HG03442 (cell line): ENCODE measurements around the gene RBP4.

ENCODE experiments used
- ATAC-seq: cut with Tn5 transposase; IDR thresholded peaks from one replicate; pipeline ENCODE4 v1.9.1; 2021; ENCODE audit warnings: mild to moderate bottlenecking, moderate library complexity; ENCODE audit not compliant: unreplicated experiment

The RBP4 gene

DNA sequence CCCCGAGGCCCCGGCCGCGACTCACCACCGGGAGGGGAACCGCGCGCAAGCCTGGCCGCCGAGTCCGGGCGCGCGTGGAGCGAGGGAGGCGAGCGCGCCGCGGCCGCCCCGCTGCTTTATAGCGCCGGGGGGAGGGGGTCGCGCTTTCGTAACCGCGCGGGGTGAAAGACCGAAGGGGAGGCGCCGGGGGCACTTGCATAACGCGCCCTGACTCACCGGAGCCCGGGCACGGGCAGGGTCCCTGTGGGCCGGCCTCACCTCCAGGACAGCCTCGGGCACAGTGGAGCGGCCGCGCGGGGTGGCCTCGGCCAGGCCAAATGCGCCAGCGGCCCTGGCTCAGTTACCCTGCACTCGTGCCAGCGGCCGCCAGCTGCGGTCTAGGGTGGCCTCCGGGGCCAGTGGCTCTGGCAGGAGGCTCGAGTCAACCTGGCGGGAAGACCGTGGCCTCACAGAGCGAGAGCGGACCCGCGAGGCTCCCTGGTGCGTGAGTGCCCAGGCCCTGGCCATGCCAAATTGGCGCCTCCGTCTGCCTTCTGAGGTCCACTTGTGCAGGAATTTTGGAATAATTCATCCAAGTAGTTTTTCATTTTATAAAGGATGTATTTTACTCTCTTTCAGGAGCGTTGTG, at the start of gene RBP4:
TSS of gene RBP4 (minus strand) at position 90 of the 628 bp plus-strand sequence. CDS start 207 bp downstream, outside the sequence.
- ATAC-seq: no peak

DNA sequence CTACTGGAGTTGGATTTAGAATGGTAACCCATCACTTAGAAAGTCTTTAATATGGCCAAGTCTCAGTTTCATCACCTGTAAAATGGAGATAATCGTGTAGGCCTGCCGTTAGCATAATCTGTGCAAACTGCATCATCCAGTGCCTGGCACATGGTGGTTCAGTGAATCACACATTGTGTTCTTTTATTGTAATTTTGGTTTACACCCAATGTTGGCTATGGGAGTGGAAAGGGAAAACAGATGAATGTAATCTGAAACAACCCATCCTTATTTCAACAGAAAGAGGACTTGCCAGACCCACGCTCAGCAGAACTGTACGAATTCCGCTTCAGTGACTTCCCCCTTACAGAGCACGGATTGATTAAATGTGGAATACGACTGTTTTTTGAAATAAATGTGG, 38.8 kb upstream of the RBP4 start:
- ATAC-seq: no peak

DNA sequence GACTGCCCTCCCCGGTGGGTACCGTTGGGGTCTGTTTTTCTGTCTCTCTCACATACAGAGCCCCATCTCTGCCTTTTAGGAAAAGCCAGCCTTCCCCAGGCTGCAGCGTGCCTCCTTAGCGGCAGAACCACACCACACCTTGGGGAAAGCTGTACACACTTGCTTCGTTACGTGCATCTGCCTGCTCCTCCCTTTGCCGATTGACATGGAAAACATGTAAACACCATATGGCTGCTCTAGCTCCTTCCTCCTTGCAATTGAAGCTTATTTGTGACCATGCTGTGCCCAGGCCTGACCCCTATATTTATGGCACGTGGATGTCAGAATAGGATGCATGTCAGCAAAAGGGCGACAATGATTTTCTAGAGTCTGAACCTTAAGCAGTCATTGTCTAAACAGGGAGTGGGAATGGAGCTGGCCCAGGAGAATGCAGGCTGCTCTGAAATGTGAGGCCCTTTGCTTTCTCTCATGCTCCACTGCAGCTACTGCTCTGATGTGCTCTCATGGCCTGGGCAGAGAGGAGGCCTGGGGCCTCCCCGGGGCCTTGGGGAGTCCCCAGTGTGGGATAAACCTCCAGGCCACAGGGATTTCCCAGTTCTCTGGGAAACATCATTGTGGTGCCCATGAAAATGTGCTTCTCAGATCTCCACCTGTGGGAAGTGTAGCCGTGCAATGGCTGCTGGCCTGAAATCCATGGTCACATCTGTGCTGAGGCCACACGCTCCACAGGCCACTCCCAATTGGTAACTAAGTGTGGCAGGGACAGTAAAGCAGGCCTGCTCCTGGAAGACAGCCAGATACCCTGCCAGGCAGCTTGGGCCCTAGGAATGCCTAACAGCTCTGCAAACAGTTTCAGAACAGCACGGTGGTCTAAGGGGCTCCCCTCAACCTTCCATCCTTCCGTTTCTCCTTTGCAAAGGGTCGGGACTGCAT, 29.9 kb upstream of the RBP4 start:
- ATAC-seq: no peak

DNA sequence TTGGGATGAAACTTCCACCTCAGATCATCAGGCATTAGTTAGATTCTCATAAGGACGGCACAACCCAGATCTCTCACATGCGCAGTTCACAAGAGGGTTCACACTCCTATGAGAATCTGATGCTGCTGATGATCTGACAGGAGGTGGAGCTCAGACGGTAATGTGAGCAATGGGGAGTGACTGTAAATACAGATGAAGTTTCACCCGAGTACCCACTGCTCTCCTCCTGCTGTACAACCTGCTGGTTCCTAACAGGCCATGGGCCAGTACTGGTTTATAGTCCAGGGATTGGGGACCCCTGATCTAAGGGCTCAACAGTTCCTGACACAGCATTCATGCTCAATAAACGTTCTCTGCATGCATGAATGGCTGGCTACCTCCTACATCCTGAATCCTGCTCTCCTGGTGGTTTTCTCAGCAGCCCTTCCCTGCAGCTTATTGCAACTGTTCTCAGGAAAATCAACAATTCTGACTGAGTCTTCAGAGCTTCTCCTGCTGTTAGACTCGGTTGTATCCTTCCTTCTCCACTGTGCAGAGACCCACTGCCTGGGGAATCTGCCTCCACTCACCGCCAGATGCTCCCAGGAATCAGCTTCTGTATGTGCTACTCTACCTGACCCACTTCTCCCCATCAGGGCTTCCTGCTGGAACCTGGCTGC, 28.7 kb upstream of the RBP4 start:
- ATAC-seq: no peak

DNA sequence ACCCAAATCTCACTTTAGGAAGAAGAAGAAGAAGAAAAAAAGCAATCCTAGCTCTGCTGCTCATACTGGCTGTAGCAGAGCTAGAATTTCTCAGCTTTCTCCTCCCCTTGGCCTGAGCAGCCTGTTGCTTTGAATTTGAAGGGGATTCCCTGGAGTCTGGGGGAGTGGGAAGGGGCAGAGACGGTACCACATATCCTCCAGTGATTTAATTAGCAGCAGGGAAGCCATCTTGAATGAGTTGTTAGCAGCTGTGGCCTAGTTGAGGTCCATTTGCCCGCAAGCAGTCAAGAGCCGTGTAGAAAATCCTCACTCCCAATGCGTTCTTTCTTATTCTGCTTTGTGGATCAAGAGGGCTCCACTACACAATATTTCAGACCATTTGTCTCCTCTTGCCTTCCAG, 27.8 kb upstream of the RBP4 start:
- ATAC-seq: no peak

DNA sequence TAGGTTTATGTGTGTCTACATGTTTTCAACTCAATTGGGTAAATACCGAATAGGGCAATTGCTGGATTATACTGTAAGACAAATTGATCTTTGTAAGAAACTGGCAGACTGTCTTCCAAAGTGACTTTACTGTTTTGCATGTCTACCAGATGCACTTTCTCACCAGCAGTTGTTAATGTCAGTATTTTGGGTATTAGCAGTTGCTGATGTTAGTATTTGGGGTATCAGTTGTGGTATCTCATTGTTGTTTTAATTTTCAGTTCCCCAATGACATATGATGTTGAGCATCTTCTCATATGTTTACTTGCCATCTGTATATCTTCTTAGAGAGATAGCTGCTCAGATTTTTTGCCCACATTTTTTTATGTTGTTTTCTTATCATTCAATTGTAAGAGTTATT, 21.9 kb upstream of the RBP4 start:
- no peak for ATAC-seq

DNA sequence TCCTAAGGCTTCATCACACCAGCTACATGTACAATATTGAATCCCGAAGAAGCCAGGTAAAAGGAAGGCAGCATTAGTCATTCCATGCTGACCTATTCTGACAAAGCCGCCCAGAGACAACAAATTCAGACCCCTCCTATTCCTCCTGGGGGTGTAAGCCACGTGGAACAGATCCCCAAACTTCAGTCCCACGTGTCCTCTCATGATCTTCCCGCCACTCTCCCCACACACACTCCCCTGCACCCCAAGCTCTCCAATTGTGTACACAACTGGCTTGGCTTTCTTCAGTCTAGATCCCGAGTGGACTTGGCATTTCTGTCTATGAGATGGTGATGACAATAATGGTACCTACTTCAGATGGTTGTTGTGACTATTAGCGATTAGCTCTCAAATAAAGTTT, 19.9 kb upstream of the RBP4 start:
- ATAC-seq: no peak

DNA sequence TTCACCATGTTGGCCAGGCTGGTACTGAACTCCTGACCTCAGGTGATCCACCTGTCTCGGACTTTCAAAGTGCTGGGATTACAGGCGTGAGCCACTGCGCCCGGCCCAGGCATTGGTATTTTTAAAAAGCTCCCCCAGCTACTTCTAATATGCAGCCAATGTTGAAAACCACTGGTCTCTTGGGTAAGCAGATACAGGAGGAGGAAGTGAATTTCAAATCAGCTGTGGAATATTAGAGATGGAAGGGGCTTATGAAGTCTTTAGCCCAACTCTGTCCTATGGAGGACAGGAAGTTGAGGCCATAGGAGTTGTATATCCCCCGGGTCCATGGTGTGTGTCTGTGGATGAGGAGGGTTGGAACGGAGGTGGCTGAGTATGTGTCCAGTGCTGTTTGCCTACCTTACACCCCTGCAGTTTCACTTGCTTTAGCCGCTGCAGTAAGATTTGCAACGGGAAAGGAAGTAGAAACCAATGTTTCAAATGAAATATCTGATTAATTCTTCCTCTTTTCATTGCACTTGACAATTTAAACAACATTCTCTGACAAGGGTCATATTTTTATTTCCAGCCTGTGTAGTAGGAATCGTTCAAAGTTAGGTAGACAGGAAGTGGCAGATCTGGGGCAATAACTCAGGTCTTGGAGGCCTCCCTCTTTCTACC, 14.7 kb upstream of the RBP4 start:
- ATAC-seq: no peak

DNA sequence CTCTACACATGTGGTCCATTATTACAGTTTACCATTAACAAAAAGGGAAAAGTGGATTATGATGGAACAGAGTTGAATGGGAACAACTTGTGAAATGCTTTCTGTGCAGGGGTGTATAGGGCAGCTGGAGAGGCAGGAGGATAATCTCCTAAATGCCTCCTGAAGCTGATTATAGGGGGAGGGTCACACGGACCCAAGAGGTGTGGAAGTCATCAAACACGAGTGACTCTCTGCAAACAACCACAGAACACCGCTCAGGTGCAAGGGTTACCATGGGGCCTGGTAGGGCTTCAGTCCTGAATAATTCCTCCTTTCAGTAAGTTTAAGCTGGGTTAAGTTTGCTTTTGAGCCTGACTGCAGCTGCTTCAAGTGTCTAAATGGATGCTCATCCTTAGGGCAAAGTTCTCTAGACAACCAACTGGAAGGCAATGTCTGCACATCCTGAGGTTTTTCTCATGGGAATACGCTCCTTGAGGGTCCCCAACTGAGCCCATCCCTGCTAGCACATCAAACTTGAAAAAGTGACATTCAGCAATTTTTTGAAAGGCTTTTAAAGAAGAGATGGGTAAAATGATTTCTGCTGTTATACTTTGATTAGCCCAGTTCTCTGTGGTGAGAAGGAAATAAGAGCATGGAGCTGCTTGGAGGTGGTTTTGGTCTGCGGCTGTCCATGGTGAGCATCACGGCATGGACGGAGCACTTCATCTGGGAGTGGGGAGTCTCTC, 13.2 kb upstream of the RBP4 start:
- ATAC-seq: no peak

DNA sequence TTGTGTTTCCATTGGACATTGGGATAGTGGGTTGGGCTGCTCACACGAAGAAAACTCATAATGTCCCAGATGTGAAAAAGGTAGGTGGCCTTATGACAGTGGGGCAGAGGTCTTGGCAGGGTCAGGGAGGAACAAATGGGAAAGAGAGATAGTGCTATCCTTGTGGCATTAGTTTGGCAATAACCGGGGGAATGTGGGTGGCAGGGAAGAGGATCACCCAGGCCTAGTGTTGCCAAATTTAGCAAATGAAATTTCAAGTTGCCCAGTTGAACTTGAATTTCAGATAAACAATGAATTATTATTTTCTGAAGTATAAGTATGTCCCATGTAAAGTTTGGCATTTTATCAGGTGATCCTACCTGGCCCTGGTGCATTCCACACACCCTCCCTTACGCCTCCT, 12.1 kb upstream of the RBP4 start:
- no peak for ATAC-seq

DNA sequence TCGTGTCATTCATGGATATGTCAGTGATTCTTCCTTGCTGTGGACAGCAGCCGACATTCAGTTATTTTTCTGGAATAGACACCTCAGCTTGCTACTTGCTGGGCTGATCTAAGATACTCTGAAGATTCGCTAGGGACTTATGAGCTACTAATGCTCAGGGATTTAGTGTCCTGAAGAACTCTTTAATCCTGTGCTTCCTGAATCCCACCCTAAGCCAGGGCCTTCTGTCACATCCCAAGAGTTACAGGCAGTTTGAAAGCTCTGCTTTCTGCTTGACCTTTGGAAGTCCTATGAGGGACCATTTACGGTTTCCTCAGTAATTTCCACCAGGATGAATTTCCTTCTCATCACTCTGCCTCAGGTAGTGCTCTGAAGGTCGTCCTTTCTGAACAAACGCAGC, 11.3 kb upstream of the RBP4 start, which contains the start of gene PDE6C:
TSS of gene PDE6C (plus strand) at position 227 of the 400 bp plus-strand sequence. CDS start 189 bp downstream, outside the sequence.
- no peak for ATAC-seq

DNA sequence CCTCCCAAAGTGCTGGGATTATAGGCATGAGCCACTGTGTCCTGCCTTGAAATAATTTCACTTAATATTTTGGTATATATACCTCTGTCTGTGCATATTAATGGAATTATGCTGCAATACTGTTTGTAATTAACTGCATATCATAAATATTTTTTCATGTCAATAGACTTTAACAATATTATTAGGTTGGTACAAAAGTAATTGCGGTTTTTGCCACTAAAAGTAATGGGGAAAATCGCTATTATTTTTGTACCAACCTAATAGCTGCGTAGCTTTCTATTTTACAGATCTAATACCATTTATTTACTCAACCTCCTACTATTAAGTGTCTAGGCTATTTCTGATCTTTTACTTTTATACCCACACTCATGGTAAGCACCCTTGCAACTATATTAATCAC, 7.4 kb upstream of the RBP4 start:
- ATAC-seq: no peak

DNA sequence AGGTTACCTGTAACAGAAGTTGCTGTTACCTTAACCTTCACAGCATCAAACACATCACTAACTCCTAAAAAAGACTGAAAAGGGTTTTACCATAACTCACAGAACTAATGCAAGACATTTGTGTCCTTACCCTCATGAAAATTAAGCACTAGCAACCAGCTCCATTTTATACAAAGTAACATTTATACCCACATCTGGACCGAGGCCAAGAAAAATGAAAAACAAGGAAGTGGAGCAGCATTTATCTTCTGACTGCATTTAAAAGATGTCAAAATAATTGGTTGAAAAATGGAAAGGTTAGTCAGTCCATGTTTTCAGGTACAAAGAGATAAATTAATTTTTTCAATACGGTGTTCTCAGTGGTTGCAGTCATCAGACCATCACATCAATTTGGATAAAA, 3.1 kb upstream of the RBP4 start:
- ATAC-seq: no peak

DNA sequence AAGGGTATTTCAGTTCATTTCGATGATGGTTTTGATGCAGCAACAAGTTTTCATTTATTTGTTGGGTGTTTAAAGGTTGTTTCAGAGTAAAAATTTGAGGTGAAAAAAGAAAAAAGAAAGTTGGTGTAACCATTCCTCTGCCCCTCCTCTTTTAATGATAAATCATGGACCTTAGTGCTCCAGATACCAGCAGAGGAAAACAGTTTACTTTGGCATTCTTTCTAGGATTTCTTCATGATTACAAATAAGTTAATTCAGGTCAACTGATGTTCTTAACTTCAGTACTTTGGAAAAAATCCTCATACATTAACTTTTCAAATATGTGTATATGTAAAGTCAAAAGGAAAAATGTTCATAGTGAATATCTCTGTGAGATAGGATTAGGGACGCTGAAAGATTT, 2.0 kb upstream of the RBP4 start:
- no peak for ATAC-seq

DNA sequence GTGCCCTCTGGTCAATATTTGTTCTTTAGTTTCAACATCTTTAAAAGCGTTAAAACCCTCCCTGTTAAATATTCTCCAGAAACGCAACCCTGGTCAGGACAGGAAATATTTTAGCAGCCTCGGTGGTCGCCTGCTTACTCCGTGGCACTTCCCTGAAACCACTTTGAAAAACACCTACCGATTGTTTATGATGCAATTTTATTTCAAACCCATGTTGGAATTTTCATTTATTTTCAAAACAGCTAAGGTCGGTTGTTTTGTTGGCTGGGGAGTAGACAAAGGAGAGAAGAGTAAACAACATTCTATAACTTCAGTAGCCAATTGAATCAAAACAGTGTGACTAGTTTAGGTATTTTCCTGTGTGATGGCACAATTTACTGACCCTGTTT, 733 bp upstream of the RBP4 start:
- no peak for ATAC-seq

DNA sequence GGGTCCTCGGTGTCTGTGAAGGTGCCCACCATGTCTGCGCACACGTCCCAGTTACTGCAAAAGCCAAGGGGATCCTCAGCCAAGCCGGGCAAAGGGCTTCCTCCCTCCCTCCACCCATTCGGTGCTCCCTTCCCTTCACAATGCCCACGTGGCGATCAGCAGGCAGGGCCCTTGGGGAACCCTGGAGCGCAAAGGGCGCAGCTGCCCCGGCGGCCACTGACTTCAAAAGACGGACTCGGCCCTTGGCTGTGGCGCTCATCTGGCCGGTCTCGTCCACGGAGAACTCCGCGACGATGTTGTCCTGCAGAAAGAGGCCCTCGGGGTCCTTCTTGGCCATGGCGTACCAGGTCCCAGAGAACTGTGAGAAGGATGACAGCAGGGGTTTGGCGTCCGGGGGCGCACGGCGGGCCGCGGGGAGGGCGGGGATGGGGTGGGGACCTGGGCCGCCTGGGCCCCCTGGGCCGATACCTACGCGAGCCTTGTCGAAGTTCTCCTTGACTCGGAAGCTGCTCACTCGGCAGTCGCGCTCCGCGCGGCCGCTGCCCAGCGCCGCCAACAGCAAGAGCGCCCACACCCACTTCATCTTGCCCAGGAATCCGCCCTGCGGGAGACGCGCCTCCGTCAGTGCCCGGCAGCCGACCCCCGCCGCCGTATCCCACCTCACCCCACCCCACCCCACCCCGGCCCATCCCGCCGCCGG, 439 bp downstream of the RBP4 start:
- no peak for ATAC-seq

DNA sequence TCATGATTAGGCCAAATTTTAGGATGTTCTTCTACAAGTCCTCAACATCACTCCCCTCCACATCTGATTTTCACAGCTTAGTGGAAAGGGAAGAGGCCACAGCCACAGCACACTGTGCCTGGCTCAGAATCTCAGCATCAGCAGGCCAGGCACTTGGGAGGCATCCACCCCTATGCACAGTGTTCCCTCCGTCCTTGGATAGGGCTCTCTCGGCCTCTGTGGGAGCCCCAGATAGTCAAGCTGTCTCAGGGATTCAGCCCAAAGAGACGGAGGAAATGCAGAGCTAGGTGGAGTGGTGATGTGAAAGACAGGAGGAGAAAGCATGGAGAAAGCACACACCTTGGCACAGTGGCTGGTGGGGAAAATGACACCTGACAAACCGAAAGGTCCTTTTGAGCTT, 1.3 kb downstream of the RBP4 start:
- ATAC-seq: no peak

DNA sequence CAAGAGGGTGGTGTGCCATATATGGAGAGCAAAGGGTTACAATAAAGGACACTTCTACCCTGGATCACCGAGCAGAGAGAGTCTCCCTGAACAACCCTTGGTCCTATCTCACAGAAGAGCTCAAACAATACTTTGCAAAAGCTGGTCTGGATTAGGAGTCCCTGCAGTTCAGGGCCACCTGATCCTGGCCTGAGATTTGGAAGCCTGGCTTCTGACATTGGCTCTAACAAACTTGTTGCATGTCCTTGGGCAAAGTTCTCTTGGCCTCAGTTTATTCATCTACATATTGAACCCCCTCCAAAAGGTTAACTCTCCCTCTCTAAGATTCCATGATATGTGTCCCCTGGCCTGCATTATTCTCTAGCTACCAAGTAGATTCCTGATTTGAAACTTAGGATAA, 1.7 kb downstream of the RBP4 start:
- no peak for ATAC-seq

DNA sequence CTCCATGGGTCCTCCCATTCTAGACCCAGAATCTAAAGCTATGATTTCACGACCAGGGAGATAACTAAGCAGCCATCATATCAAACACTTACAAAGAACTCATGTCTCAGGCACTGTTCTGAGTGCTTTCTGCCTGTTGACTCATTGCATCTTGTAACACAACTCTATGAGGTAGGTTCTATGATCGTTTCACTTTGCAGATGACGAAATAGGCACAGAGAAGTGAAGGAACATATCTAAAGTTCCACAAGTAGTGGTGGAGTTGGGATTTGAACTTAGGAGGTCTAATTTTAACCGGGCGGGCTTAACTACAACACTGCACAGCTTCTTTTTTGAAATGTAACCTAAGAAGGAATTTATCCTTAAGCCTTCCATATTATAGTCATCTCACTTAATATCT, 2.9 kb downstream of the RBP4 start:
- ATAC-seq: no peak

DNA sequence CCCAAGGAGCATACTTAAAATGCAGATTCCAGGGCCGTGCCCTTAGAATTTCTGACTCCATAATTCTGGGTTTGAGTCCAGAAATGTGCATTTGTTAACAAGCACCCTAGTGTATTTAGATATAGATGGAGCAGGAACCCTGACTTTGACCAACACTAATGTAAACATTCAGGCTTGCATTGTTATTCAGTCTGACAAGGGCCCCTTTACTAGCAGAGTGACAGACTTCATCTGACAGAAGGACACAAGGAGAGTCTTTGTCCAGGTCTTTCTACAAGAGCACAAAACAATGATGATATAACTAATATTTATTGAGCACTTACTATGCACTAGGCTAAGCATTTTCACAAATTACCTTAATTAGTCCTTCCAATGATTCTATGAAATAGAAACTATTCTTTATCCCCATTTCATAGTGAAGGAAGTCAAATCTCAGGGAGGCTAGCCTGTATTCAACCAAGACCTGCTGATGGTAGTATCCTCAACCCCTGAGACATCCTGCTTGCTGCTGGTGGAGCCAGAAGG, 3.9 kb downstream of the RBP4 start:
- ATAC-seq: no peak
